Ureter (tissue), 1 donor: ENCODE measurements around the gene CDK19. TPM values are rescaled to one million over a fixed set of nuclear protein-coding genes. Genes with fewer than 3 reads are reported as not detected.

ENCODE experiments used
- DNase-seq: peaks from one replicate; pipeline ENCODE4 v3.0.0-alpha.2; 2020; ENCODE audit warnings: low spot score
- total RNA-seq: library from RNA; stranded (reverse); gene quantifications from one replicate; pipeline ENCODE4 v1.2.4, GENCODE V29; 2023
- donor health status: DM: yes; HTN: yes; CAD: no.

CDK19 gene
- total RNA-seq, 1 donor from 2014 or later, result 12.4 TPM

DNA sequence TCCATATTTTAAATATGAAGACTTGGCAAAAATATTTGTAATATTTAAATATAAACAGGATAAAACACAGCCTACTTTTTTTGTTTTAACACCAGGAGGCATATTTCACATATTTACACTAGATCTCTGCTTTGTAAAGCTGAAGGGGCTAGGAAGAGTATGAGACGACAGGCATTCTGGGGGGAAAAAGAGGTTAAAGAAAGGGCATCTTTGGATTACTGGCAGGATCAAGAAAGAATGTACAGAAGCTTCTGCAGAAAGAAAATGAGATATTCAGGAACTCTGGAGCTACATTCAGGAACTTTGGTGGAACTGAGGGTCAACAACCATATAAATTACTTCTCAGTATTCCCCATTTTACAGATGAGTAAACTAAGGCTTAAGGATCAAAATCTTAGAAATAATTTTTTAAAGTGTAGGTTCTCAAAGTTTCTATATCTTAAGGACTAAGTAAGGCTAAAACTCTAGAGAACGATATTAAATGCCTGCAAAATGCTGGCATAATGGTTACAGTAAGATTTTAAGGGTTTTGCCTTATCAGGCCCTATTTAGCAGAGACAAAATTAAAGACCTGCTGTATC is 156.5 kb downstream of the CDK19 start:
- no peak for DNase-seq

DNA sequence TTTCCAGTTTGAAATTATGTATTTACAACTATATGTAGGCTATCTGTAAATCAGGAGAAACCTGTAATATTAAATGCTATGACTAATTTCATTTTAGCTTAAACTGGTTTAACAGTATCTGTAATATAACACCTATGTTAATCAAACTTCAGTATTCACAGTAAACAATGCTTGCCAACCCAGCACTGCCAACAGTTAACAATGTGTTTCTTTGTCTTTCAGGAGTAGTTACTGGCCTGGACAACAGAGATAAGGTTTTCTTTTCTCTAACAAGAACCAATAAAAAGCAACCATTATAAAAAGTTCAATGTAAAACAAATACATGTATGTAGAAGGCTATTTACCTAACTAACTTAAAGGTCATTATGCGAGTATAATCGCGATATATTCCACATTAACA is 158.8 kb downstream of the CDK19 start:
- no peak for DNase-seq

DNA sequence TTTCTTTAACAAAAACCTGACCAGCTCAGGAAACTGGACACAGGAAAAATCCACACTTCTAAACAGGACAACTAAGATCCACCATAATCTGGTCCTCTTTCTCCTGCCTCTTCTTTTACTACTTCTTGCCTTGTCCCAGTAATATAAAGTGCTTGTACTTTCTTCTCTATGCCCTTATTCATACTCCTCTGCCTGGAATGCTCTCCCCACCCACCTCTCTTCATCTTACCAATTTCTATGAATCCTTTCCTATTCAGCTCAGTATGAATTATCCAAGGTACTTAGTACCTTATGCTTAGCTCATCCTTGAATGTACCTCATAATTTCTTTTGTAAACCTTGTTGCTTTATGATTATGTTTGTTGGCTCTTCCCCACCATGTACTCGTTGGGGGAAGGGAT is 159.4 kb downstream of the CDK19 start:
- DNase-seq, result no peak

DNA sequence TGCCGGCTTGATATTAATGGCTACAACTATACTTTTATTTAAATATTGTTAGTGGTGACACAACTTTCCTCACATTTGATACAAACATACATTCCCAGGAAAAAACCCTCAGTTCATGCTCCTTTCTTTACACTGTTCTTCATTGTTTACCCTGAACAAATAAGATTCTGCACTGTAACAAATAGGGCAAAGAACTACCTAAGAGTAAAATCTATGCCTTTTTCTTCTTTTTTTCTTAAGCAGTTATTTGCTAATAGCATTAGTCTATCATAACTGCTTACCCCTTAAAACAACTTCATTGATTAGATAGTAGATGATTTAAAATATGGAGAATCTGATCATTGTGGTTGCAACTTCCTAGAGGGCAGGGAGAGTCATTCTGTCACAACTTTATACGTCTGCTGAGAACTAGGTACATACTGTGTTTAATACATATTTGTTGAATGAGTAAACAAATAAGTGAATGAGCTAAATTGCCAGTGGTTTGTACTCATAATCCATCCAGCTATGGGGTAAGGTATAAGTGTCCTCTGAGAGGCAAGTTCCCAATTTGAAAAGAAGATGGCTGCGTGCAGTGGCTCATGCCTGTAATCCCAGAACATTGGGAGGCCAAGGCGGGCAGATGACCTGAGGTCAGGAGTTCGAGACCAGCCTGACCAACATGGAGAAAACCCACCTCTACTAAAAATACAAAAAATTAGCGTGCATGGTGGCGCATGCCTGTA is 161.0 kb downstream of the CDK19 start:
- DNase-seq, result no peak

DNA sequence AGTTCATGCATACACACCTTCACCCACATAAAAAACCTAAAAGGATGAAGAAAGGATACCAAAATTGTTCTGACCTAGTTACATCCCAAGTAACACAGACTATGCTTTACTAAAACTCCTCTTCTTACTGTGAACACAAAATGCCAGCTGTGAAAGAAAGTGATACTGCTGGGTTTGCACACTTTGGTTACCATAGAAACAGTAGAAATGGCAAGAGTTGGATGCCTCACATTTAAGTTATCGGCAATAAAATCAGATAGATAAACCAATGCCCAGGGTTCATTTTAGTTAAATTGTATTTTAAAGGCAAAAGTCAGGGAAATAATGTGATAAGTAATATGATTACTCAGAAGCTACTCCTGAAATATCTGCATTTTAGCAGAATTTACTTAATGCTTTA is 161.9 kb downstream of the CDK19 start:
- DNase-seq, result no peak

DNA sequence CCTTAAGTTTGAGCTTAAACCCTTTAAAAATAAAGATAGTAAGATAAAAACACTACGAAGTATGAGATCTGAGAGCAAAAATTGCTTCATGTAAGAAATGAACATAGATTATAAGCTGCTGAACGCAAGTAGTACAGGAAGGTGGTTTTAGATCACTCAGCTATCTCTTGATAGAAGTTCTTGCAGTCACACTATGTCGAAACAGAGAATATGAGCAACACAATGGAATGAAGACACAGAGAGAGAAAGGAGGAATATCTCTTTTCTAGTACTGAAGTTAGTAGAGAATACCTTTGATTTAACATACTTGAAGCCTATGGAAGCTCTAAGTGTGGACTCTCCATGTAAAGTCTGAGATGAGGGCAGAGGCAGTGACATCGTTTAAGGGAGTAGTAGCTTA is 162.7 kb downstream of the CDK19 start:
- DNase-seq, result no peak

DNA sequence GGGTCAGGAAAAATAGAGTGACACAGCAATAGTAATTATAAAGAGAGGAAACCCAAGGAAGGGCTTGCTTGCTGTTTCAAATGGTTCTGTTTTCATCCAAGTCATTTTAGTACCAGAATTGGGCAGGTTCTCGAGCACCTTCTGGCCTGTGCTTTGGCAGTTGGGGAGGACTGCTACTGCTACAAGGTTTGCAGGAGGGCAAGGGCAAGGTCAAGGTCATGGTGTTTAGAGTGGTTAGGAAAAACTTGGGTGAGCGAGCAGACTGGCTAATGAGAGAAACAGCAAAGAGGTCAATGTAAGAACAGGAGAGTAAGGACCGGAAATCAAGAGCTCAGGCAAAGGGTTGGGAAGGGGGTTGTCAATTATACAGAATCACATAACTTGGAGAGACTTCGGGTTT is 164.5 kb downstream of the CDK19 start:
- no peak for DNase-seq

DNA sequence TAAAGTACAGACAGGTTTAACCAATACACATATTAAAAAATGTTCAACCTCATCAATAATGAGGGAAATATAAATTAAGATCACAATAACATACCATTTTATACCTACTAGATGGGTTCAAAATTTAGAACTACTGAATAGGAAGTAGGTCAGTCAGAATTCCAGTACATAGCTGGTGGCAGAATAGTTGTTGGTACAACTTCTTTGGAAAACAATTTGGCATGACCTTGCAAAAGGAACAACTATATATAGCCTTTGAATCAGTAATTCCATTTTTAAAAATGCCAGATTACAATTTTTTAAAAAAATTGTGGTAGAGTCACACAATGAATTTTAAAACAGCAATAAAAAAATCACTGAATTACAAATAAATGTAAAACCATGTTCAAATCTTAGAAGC is 165.6 kb downstream of the CDK19 start:
- DNase-seq, result no peak

DNA sequence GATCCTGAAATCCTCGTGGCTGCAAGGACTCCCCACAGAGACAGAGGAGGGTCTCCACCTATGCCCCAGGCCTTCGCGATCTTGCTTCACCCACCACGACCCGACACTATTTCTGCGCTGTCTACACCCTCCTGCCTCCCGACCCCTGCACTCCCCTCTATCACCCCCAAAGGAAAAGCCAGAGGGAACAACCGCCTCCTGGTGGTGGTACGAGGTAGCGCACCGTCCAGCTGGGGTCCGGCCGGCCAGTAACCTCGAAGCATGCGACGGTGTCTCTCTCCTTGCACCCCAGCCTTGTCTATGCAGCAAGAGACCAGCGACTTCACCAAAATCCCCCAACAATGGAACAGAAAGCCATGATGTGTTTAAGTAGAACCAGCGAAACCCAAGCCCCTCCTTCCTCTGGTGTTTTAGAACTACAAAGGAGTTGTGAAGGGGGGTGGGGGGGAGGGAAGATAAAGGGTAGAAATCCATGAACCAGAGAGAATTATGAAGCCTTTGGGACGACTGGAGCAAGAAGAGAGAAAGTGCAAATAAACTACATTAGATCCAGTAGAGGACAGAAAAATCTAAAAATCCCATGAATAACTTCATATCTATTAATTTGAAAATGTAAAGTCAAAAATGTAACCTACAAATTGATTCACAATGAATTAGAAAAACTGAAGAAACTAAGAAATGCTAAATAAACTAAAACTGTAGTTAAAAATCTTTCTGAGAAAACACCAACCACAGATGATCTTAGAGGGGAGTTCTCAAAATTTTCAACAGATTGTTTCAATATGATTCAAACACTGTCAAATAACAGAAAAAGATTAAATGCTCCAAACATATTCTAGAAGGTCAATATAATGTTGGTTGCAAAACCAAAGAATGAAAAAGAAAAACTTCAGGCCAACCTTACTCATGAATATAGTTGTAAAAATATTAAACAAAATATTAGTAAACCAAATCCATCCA is 168.0 kb downstream of the CDK19 start:
- no peak for DNase-seq

DNA sequence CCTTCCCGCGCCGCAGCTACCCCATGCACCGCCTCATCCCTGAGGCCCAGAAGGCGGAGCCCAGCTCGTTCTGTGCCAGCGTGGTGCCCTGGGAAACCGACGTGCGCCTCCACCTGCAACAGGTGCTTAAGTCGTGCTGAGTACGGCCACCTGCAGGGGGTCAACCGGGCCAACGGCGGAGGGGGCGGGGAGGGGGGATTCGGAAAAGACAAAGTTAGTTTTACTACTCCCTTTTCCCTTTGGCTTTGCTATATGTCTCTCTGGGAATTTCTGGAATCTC is 168.9 kb downstream of the CDK19 start:
- no peak for DNase-seq

DNA sequence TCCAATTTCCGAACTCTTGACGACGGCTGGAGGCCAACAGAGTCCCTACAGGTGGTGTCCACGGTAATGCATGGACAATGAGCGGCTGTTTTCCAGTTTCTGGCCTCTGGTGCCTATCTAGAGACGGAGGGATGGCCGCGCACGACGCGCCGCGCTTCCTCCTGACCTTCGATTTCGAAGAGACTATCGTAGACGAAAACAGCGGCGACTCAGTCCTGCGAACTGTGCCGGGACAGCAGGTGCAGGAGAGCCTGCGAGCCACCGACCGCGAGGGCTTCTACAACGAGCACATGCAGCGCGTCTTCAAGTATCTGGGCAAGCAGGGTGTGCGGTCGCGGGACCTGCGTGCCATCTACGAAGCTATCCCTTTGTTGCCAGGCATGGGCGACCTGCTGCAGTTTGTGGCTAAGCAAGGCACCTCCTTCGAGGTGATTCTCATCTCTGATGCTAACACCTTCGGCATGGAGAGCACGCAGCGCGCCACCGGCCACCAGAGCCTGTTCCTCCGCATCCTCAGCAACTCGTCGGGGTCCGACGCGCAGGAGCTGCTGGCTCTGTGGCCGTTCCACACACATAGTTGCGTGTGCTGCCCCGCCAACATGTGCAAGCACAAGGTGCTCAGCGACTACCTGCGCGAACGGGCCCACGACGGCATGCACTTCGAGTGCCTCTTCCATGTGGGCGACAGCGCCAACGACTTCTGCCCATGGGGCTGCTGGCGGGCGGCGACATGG is 169.4 kb downstream of the CDK19 start:
- no peak for DNase-seq

DNA sequence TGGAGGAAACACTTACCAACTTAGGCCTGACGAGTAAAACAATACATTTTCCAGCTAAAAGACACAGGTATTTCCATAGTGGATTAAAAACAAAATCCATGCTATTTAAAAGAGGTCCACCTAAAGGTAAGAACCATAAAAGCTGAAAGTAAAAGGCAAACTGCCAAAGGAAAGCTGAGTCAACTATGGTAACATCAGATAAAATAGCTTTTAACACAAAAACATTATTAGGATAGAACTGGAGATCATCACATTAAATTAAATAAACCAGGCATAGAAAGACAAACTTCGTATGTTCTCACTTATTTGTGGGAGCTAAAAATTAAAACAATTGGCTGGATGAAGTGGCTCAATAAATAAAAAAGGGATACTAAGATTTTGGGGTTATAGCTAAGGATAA is 172.1 kb downstream of the CDK19 start:
- no peak for DNase-seq

DNA sequence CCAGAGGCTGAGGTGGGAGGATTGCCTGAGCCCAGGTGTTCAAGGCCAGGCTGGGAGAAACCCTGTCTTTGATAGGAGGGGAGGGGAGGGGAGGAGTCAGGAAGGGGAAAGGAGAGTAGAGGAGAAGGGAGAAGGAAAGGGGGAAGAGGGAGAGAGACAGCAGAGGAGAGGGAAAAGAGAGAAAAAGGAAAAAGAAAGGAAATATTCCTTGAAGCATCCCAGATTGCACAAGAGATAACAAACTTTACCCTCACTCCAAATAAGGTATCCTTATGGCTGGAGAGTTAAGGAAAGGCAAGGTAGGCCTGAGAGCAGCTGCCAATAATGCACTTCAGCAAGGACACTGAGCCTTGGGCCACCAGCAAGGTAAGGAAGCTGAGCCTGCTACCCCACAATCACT is 172.6 kb downstream of the CDK19 start:
- no peak for DNase-seq

DNA sequence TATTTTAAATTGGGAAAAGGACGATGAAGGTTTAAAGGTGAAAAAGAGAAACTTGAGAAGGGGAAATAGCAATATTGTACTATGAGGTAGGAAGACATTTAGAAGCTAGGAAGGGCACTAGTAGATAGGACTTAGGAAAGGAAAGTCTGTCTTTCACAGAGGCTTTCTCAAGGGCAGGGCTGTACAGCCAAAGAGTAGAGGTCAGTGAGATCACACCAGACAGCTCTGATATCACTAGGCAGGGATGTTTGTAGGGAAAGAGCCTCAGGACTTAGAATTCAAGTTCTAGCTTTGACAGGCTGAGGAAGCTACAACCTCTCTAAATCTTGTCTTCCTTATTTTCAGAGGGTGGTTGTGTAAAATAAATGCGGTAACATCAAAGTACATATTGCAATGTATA is 178.5 kb downstream of the CDK19 start:
- no peak for DNase-seq

DNA sequence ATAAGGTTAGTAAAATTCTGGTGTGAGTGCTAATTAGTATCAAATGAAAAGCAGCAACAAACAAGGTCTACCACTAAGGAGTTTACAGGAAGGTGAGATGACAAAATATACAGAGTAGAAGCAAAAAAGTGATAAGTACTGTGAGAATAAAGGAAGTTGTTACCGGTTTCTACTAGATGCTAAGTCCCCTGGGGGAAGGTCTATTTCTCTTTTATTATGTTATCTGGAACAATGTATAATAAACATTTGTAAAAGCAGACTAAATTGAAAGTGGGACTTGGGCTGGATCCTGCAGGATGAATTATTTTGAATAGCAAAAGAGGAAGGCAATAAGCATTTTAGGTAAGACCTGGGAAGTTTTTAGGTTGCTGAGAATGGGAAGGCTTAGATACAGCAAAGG is 180.2 kb downstream of the CDK19 start:
- no peak for DNase-seq

DNA sequence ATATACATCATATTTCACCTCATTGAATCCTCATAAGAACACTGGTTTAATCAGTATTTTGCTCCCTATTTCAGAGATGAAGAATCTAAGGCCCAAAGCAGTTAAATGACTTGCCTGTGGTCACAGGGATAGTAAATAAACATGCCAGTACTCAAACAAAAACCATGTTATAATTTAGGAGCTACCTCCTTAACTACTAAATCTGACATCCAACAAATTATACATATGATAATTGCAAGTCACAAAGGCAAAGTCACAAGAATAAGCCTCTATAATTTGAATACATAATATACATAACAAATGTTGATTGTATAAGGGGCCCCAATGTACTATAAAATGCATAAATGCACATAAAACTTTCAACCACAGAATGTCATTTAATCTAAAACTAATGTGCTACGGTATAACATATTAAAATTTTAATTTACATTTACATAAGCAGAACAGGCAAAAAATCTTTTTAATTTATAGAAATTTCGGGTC is 181.5 kb downstream of the CDK19 start:
- DNase-seq, result no peak

DNA sequence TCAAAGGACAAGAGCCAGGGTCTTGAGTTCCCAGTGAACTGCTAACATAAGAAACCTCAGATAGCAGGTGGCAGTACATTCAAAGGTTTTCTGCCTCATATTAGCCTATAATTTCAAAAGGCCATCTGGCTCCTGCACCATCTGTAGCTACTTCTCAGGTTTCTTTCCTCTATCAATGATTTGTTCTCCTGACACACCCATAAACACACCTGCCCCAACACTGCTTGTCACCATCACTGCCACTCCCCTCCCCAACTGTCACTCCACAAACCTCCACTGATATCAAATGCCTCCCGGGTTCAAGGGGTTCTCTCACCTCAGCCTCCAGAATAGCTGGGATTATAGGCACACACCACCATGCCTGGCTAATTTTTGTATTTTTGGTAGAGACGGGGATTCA is 186.1 kb downstream of the CDK19 start:
- no peak for DNase-seq

DNA sequence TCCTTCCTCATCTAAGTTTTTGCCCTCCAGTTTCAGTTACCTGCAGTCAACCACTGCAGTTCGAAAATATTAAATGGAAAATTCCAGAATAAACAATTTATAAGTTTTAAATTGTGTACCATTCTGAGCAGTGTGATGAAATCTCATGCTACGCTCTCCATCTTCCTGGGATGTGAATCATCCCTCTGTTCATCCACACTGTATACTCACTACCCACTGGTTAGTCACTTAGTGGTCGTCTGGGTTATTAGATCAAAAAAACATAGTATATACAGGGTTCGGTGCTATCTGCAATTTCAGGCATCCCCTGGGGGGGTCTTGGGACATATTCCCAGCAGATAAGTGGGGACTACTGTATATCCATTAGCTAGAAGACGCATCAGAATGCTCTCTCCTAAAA is 186.9 kb downstream of the CDK19 start:
- no peak for DNase-seq

DNA sequence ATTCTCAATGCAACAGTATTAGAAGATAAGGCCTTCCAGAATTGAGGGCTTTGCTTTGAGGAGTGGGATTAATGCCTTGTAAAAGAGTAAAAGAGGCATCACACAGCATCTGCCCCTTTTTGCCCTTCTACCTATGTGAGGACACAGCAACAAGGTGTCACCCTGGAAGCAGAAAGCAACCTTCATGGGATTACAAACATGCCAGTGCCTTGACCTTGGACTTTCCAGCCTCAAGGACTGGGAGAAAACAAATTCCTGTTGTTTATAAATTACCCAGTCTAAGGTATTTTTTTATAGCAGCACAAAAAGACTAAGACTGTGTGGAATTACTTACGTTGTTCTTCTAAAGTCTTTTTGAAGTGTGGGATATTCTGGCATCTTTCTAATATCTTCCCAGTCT is 188.8 kb downstream of the CDK19 start:
- DNase-seq, result no peak

DNA sequence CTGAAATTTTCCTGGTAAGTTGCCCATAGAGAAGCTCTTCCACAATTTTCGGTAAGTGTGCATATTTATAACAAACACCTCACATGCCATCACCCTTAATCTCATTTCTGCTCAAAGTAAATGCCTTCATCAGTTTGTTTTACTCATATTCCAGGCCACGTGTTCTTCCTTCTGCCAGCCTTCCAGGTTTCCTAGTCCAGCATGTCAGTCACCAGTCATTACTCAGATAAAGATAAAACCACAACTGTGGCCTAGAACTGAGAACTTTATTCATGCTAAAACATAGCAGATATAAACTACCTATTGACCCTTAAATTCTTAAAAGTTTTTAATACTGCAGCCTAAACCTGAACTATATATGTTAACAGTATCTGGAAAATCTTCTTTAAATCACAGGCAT is 189.4 kb downstream of the CDK19 start:
- DNase-seq, result no peak

DNA sequence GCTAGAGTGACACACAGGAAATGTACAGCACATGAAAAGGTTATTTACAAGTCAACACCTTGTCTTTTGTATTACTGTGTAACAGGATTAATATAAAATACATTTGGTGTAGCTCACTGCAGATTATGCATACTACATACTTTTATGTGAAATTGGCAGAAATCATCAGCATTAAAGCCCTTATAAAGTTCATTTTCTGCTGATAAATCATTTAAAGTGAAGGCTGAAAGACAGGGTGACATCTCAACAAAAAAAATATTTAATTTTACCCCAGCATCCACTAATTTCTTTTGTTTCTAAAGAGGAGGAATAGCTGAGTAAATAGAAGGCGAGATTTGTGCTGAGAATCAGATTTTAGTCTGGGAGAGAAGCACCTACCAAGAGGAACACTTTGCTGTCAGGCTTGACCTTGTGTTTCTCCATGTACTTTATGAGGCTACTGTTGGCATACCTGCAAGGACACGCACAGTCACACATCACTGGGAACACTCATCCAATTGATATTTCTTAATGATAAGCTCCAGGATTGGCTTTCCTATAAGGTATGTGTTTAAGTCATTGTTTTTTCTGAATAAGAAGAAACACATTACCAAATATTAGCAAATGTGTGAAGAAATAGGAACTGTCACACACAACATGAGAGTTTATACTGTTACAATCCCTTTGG is 192.2 kb downstream of the CDK19 start:
- no peak for DNase-seq

DNA sequence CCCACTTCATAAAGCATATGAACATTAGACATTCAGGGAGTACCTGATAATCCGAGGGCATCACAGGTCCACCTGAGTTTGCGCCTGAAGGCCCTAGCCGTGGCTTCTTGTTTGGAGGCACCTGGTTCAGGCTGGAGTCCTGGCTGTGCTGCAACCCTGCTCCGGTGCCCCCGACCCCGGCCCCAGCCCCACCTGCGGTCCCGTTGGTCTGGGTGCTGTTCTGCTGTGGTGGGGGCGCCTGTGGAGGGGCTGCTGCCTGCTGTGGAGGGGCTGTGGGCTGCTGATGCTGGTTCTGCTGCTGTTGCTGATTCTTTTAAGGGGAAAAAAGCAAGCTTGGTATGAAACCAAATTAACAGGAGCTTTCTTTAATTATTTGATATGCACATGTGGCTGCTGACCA is 194.2 kb downstream of the CDK19 start:
- DNase-seq, result no peak
